ENCODE data around the gene ZBTB34. TPM values are rescaled to one million over a fixed set of nuclear protein-coding genes. Genes with fewer than 3 reads are reported as not detected.

ZBTB34 gene
- total and polyA plus RNA-seq, 8 donors, result 1.3 to 6.3 (median 2.6) TPM

GRCh38 chr9:126839301-126839700 is 21.1 kb upstream of the ZBTB34 start:
- intact Hi-C loops (cut with DNase I), result no loop called here
- no peak for FAIRE-seq

GRCh38 chr9:126842220-126842842 is 18.1 kb upstream of the ZBTB34 start:
- H3K27me3 ChIP-seq, result no peaks in the 10 kb centered on the region
- no peak overlapping the region for H3K4me3 ChIP-seq
- peak overlapping the region in 2 of 4 donors; percentile 63 to 68 for H3K27ac ChIP-seq
- H3K4me1 ChIP-seq, result no peaks in the 10 kb centered on the region
- no peaks in the 10 kb centered on the region for H3K36me3 ChIP-seq
- FAIRE-seq (no peak), DNase-seq (no peak), ATAC-seq (no peak)
- intact Hi-C loops (cut with DNase I), result no loop called here
- WGBS, 2 donors, result 83 to 87% methylated on average over 13 of the region's 13 CpGs
- TF ChIP-seq CTCF (IDR thresholded peaks at IDR 0.05), result no peak
- no peaks in the 10 kb centered on the region for H3K9me3 ChIP-seq

More at GRCh38 chr9:126839301-126839700, 21.1 kb upstream of the ZBTB34 start:
- Histone ChIP-seq H3K27ac (no peak overlapping the region), H3K9me3 (no peaks in the 10 kb centered on the region), H3K27me3 (no peaks in the 10 kb centered on the region), H3K36me3 (peaks cover 0 to 1% (median 0%) of the 10 kb centered on the region in 3 donors), H3K4me3 (no peak overlapping the region), H3K4me1 (no peaks in the 10 kb centered on the region)
- ATAC-seq, result no peak
- TF ChIP-seq CTCF (IDR thresholded peaks at IDR 0.05), result no peak
- no peak for DNase-seq
- WGBS, 2 donors, result 90 to 92% methylated on average over 8 of the region's 8 CpGs

- Histone ChIP-seq H3K36me3 (no peaks in the 10 kb centered on the region), H3K27me3 (no peaks in the 10 kb centered on the region), H3K4me3 (no peak overlapping the region), H3K9me3 (no peaks in the 10 kb centered on the region), H3K4me1 (no peaks in the 10 kb centered on the region), H3K27ac (peak overlapping the region in 2 of 4 donors; percentile 63 to 68)
- WGBS, 2 donors, result 42 to 50% methylated on average over 10 of the region's 10 CpGs
- peak in 1 of 6 donors; percentile 21 for DNase-seq
- no peak for FAIRE-seq
- intact Hi-C loops (cut with DNase I), result no loop called here
- peak; percentile 68 to 85 (median 80) for ATAC-seq
- TF ChIP-seq CTCF (IDR thresholded peaks at IDR 0.05), result no peak
Measured at GRCh38 chr9:126842977-126843799, 17.3 kb upstream of the ZBTB34 start.

GRCh38 chr9:126844085-126844484 is 16.4 kb upstream of the ZBTB34 start:
- no peaks in the 10 kb centered on the region for H3K27me3 ChIP-seq
- intact Hi-C loops (cut with DNase I), result no loop called here
- peak in 3 of 4 donors; percentile 20 to 58 (median 56) for ATAC-seq

More at GRCh38 chr9:126844085-126844484, 16.4 kb upstream of the ZBTB34 start:
- Histone ChIP-seq H3K4me3 (no peak overlapping the region), H3K4me1 (no peaks in the 10 kb centered on the region), H3K9me3 (no peaks in the 10 kb centered on the region), H3K27ac (peak overlapping the region in 2 of 4 donors; percentile 63 to 68), H3K36me3 (no peaks in the 10 kb centered on the region)
- WGBS, 2 donors, result 36 to 37% methylated on average over 5 of the region's 5 CpGs
- no peak for TF ChIP-seq CTCF (IDR thresholded peaks at IDR 0.05)
- no peak for FAIRE-seq
- DNase-seq, result no peak
